HG03108 (cell line): ENCODE results near the gene SH3GL1.
"Not testable (repeated sequence)": the region's sequence is repeated elsewhere in the genome, so short reads cannot be mapped to it uniquely, and the experiment has no call there.

Experiments
- ATAC-seq: cut with Tn5 transposase; IDR thresholded peaks from one replicate; pipeline ENCODE4 v1.9.1; 2021; ENCODE audit warnings: moderate library complexity; ENCODE audit not compliant: unreplicated experiment

The SH3GL1 gene

DNA sequence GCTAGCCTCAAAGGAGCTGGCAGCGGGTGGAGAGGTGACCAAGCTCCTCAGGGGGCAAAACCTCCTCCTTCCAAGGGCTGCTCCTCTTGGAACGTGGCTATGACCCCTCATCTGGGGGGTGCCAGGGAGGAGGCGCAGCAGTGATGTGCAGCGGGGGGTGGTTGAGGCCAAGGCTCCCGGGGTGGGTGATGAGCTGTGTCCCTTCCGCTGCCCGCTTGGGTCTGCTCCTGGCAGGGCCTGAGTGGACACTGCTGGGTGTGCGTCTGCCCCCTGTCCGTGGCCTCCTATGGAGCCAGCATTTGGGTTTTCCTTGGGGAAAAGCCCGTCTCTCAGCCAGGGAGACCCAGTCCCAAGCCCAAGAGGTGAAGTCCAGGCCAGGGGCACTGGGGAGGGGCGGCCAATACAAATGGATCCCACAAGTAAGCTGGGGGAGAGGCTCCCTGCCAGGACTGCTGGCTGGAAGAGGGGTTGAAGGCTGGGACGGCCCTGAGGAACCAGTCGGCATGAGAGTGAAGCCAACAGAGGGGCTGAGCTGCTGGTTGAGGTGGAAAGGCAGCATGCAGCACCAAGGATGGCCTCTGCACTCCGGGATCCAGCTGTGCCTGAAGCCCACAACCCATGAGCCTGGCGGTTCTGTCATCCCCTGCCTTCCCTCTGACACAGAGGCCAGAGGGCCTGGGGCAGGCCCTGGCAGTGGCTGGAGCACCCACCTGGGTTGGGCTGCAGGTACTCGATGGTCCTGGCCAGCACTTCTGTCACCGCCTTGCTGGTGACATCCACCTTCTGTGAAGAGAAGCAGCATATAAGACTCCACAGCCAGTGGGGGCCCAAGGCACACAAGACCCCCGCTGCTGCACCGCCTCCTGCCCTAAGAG lies 34.3 kb downstream of the SH3GL1 start:
- ATAC-seq: no peak

DNA sequence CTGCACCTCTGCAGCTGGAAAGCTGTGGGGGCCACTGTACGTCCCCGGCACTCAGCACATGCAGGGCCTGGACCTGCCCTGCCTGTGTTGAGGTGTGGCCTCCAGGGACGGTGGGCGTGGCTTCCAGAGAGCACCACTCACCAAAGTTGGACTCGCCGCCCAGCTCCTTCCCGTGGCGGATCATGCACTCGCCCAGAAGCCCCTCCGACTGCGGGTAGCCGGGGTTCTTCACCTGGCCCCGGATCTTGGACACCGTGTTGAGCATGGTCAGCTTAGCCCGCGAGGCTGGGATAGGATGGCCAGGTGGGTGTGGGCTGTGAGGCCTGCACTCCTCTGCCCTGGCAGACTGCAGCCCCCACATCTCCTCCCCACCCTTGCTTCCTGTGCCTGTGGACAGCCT lies 35.0 kb downstream of the SH3GL1 start:
- ATAC-seq: no peak

DNA sequence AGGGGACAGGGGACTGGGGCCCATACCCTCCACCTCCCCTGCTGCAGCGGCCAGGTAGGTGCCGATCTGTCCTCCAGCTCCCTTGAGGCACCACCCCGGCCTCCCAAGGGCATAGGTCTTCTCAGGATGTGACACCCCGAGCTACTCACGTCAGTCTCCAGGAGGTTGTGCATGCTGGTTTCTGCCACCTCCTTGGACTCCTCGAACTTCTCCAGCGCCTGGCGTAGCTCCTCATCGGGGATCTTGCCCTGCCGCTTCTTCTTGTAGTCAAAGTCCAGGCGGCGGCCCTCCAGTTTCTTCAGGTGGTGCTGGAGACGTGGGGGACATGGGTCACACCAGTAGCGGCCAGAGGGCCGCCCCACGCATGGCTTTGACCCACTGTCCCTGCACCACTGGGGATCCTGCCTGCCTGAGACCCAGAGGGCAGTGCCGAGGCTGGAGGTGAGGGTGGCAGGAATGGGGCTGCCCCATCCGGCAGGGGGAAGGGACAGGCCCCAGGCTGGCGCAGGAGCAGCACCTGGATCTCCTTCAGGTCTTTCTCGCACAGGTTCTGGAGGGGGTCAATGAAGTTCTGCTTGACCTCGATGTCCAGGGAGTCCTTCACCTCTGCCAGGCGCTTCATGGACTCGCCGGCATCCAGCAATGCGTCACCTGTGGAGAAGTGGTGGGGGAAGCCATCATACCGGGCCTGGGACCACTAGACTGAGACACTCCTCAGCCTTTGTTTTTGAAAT lies 36.6 kb downstream of the SH3GL1 start:
- ATAC-seq: no peak

DNA sequence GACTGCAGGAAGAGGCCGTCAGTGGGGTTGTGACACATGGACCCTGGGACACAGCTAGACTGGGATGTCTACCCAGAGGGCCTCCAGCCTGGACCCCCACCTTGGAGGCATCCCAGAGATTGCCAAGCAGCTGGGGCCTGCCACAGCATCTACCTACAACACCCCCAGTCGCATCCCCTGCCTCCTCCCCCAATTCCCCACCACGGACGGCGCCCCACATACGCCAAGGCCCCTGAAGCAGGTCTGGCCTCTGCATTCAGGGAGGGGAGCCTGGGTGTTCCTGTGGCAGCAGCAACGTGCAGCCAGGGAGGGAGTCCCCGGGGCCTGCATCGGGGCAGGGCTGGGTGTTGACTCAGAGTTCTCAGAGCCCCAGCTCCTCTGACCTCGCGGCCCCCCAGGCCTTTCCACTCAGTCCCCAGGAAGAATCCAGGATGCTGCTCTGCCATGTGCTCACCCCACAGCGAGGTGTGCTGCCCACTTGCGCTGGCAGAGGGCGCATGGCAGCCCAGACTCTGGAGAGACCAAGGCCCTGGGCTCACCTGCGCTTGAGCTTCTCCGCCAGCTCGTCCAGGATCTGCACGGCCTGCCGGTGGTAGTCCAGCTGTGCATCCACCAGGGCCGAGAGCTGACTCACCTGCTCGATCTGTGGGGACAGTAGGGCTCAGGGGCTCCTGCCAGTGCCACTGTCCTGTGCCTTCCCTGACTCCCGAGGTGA lies 37.4 kb downstream of the SH3GL1 start:
- no peak for ATAC-seq

DNA sequence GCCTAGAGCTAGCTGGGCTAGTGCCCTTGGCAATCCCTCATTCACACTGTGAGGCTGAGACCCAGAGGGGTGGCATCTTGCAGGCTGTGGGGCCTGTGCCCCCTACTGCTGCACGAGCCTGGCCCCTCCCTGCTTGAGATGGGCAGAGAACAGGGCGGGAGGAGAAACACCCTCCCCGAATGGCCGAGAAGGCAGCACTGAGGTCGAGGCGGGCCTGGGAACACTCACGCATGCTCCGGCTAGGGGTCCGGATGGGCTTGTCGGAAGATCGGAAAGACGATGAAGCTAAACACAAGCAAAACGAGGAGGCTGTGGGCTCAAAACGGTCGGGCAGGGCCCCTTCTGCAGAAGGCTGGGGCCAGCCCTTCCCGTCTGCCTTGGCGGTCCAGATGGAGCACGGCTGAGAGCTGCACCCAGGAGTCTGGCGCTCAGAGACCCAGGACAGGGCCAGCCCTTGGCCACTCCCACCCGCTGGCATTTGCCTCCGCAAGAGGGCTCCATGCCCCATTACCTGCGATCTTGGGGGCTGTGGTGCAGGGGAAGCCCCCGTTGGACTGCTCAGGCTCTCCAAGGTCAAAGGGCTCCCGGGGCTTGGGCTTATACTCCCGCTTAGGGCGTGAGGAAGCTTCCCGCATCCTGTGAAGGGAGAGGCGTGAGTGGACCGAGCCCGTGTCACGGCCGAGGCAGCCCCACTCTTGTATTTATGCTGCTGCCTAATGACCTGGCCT lies 38.1 kb downstream of the SH3GL1 start:
- ATAC-seq: no peak

DNA sequence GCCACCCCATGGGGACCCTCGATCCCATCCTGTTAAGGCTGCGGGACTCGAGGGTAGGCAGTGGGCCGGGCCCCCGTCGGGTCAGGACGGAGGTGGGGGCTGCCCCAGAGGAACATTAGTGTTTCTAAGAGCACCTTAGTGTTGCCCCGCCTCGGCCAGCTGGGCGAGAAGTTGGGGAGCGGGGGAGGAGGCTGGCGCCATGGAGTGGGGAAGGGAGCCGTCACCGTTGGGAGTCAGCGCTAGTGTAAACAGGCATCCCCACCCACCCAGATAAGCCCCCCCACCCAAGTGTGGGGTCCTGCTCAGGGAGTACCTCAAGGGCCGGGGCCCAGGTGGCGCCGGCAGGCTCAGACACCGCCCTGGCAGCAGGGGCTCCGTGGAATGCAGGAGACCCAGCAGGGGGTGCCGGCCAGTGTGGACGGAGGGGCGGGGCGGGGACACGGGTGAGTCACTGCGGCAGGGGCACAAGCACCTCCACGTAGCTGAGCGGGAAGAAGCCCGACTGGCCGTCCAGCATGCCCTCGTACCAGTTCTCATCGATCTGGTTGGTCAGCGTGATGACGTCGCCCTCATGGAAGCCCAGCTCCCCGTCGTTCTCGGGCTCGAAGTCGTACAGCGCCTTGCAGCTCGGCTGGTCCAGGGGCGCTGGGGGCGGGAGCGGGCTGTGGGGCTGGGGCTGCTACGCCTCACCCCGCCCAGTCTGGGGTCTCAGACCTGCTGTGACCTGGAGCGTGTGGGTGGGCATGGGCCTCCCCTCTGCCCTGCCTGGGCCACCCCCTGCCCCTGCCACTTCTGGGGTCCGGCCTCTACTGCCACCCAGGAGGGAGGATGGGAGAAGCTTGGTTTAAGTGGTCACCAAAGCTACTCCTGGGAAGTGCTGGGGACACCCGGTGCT lies 38.9 kb downstream of the SH3GL1 start:
- ATAC-seq: no peak

DNA sequence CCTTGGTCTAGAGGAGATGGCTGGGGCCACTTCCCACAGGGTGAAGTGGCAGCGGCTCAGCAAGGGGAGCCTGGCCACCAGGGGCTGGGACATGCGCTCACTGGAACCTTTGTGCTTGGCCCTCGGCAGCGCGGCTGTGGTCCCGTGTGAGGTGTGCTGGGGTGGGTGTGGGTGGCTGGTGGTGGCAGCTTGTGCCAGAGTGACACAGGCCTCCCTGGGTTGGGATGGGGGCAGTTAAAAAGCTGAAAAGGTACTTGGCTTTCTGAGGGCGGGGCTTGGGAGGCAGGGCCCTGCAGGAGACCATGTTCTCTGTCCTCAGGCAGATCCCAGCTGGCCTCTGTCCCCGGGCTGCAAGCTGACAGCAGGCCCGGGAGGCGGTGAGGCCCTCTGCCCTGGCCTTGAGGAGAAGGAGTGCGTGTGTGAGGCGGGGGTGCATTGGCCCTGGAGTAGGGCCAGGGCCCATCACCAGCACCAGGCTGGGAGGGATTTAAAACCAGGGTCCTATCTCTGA lies 39.7 kb downstream of the SH3GL1 start:
- ATAC-seq: no peak

GRCh38 chr19:4360081-4360569 lies 40.2 kb downstream of the SH3GL1 start:
- ATAC-seq: no peak

GRCh38 chr19:4359627-4360000 lies 40.7 kb downstream of the SH3GL1 start:
- no peak for ATAC-seq

GRCh38 chr19:4358709-4359626 lies 41.4 kb downstream of the SH3GL1 start:
- no peak for ATAC-seq

- no peak for ATAC-seq
Measured at GRCh38 chr19:4357921-4358326, 42.4 kb downstream of the SH3GL1 start.

- no peak for ATAC-seq
Measured at GRCh38 chr19:4357095-4357797, 43.1 kb downstream of the SH3GL1 start.

DNA sequence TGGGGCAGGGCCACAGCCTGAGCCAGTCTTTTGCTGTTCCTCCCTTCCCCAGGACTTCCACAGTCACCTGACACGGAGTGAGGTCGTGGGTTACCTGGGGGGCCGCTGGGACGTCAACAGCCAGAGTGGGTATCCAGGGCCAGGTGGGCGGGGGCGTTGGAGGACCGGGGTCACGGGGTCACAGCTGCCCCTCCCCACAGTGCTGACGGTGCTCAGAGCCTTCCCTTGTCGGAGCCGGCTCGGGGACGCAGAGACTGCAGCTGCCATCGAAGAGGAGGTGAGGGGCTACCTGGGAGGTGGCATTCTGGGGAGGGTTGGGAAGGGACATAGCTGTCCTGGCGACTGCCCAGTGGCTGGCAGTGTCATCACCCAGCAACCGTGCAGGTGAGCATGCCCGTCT lies 45.5 kb downstream of the SH3GL1 start:
- ATAC-seq: no peak

GRCh38 chr19:4354282-4354681 lies 46.1 kb downstream of the SH3GL1 start:
- ATAC-seq: no peak

- ATAC-seq: no peak
Measured at GRCh38 chr19:4352701-4353121, 47.6 kb downstream of the SH3GL1 start.

DNA sequence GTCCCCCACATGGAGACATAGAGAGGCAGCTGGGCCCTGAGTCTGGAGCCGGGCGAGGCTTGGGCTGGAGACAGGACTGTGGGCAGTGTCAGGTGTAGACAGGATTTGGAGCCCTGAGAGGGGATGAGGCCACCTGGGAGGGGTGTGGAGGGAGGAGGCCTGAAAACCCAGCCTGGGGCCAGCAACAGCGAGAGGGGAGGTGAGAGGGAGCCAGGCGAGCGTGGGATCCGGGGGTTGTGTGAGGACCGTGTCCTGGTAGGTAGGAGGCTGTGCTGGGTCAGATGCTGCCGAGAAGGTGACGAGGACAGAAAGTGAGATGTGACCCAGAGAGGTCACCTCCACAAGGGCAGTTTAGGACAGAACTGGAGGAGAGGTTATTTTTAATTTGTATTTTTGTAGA lies 49.6 kb downstream of the SH3GL1 start:
- ATAC-seq: no peak

DNA sequence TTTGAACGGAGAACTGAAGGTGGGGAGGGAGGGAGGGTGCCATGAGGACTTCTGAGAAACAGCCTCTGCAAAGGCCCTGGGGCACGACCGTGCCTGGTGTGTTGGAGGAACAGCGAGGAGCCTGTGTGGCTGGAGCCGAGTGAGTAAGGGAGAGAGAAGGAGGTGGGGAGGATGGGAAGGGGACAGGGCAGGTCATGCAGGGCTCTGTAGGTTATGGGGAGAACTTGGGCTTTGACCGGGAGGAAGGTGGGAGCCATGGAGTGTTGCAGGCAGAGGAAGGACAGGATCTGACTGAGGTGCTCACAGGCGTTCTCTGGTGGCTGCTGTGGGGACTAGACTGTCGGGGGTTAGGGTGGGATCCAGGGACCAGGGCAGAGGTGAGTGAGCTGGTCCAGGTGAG lies 50.2 kb downstream of the SH3GL1 start:
- ATAC-seq: no peak

DNA sequence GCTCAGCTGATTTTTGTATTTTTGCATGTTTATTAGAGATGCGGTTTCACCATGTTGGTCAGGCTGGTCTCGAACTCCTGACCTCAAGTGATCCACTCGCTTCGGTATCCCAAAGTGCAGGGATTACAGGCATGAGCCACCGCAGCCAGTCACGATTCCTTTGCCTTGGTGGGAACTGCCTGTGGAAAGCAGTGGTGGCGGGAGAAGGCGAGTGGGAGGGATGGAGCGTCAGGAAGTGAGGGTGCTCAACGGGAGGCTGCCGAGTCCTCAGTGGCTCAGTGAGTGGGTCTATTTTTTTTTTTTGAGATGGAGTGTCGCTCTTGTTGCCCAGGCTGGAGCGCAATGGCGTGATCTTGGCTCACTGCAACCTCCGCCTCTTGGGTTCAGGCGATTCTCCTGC lies 51.1 kb downstream of the SH3GL1 start:
- not testable (repeated sequence) for ATAC-seq
